Mucosa of stomach (tissue), 1 donor: ENCODE data around the gene RAB11A.

Experiments used
- H3K27me3 ChIP-seq: one replicate; pipeline ENCODE4 v1.7.0; 2013; ENCODE audit warnings: mild to moderate bottlenecking, low read length; ENCODE audit not compliant: control insufficient read depth, insufficient read depth
- H3K36me3 ChIP-seq: one replicate; pipeline ENCODE4 v1.7.0; 2013; ENCODE audit warnings: low read length; ENCODE audit not compliant: control insufficient read depth, insufficient read depth
- H3K4me1 ChIP-seq: one replicate; pipeline ENCODE4 v1.7.0; 2013; ENCODE audit warnings: mild to moderate bottlenecking, low read length; ENCODE audit not compliant: control insufficient read depth, insufficient read depth
- H3K4me3 ChIP-seq: one replicate; pipeline ENCODE4 v1.7.0; 2013; ENCODE audit warnings: low read length
- H3K9ac ChIP-seq: one replicate; pipeline ENCODE4 v1.7.0; 2013; ENCODE audit warnings: mild to moderate bottlenecking, low read length, moderate library complexity
- H3K9me3 ChIP-seq: one replicate; pipeline ENCODE4 v1.7.0; 2013; ENCODE audit warnings: mild to moderate bottlenecking, low read length, moderate library complexity; ENCODE audit not compliant: control insufficient read depth
- donor health status: Pancreatic carcinoma.

The RAB11A gene

GRCh38 chr15:65925338-65925737, 56.0 kb downstream of the RAB11A start:
- H3K9ac ChIP-seq, result no peak overlapping the region
- no peaks in the 10 kb centered on the region for H3K27me3 ChIP-seq
- H3K36me3 ChIP-seq, result no peaks in the 10 kb centered on the region
- no peak overlapping the region for H3K4me3 ChIP-seq
- no peaks in the 10 kb centered on the region for H3K4me1 ChIP-seq
- no peaks in the 10 kb centered on the region for H3K9me3 ChIP-seq

DNA sequence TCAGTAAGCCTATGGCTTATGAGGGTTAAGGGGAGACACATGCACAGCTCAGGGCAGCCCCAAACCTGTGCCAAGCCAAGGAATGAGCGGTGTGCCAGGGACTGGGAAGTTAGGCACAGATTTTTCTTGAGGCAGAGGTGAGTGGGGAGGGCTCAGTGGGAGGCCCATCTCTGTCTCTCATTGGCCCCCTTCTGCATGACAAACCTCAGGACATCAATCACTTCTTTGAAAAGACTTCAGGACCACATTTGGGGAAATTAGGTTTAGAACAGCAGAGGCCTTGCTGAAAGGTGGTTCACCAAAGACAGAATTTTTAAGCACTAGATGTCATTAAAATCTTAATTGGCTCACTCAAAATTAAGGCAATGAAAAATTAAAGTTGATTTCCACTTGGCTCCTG, 57.2 kb downstream of the RAB11A start:
- no peaks in the 10 kb centered on the region for H3K36me3 ChIP-seq
- H3K4me1 ChIP-seq, result no peaks in the 10 kb centered on the region
- no peak overlapping the region for H3K9ac ChIP-seq
- no peaks in the 10 kb centered on the region for H3K27me3 ChIP-seq
- H3K4me3 ChIP-seq, result no peak overlapping the region
- no peaks in the 10 kb centered on the region for H3K9me3 ChIP-seq

GRCh38 chr15:65926899-65927298, 57.6 kb downstream of the RAB11A start:
- no peaks in the 10 kb centered on the region for H3K27me3 ChIP-seq
- no peaks in the 10 kb centered on the region for H3K4me1 ChIP-seq
- no peak overlapping the region for H3K4me3 ChIP-seq
- H3K9ac ChIP-seq, result no peak overlapping the region
- H3K36me3 ChIP-seq, result no peaks in the 10 kb centered on the region
- H3K9me3 ChIP-seq, result no peaks in the 10 kb centered on the region

DNA sequence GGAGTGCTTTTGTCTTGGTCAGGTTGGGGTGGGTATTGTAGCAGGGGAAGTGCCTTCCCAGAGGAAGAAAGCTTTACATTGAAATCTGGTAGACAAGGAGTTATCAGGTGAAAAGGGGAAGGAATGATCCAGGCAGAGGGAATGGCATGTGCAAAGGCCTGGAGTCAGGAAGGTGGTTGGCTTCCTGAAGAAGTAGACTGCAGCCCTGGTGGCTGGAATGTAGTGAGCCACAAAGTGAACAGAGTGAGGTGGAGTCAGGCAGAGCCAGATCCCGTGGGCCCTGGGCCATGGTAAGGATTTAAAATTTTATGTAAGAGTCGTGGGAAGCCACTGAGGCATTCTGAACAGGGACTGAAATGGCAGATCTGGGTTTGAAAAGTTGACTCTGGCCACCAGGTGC, 58.3 kb downstream of the RAB11A start:
- Histone ChIP-seq H3K9ac (no peak overlapping the region), H3K9me3 (no peaks in the 10 kb centered on the region), H3K4me1 (no peaks in the 10 kb centered on the region), H3K36me3 (no peaks in the 10 kb centered on the region), H3K4me3 (no peak overlapping the region), H3K27me3 (no peaks in the 10 kb centered on the region)

- Histone ChIP-seq H3K36me3 (no peaks in the 10 kb centered on the region), H3K4me1 (no peaks in the 10 kb centered on the region), H3K4me3 (no peak overlapping the region), H3K9me3 (no peaks in the 10 kb centered on the region), H3K27me3 (no peaks in the 10 kb centered on the region), H3K9ac (no peak overlapping the region)
These were observed 60.3 kb downstream of the RAB11A start for GRCh38 chr15:65929573-65929972.

GRCh38 chr15:65930134-65930533, 60.8 kb downstream of the RAB11A start:
- Histone ChIP-seq H3K9ac (no peak overlapping the region), H3K27me3 (no peaks in the 10 kb centered on the region), H3K9me3 (no peaks in the 10 kb centered on the region), H3K4me3 (no peak overlapping the region), H3K36me3 (no peaks in the 10 kb centered on the region), H3K4me1 (no peaks in the 10 kb centered on the region)

DNA sequence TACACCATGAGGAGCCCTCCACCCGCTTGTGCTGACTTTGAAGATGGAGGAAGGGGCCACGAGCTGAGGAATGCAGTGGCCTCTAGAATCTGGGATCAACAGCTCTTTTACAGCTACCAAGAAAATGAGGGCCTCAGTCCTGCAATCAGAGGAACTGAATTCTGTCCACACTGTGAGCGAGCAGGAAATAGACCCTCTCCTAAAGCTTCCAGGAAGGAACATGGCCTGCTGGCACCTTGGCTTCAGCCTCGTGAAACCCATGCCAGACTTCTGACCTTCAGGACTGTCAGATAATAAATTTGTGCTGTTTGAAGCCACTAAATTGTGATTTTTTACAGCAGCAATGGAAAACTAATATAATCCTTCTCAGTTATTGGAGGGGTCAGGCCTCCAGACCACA, 61.9 kb downstream of the RAB11A start:
- Histone ChIP-seq H3K9ac (no peak overlapping the region), H3K36me3 (no peaks in the 10 kb centered on the region), H3K27me3 (no peaks in the 10 kb centered on the region), H3K4me3 (no peak overlapping the region), H3K4me1 (no peaks in the 10 kb centered on the region), H3K9me3 (no peaks in the 10 kb centered on the region)

DNA sequence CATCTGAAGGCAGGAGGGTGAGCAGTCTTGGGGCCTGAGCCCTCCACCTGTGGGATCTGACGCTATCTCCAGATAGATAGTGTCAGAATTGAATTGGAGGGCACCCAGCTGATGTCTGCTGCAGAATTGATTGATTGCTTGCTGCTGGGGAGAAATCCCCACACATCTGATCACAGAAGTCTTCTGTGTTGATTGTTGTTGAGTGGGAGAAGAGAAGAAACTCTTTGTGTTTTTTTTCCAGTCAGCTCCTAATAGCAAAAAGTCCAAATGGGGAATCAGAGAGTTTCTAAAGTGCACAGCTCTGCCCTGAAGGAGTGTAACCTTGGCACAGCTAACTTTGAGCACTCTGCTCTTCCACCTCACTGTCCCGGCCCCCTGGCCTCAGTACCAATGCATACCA, 66.1 kb downstream of the RAB11A start:
- H3K27me3 ChIP-seq, result no peaks in the 10 kb centered on the region
- peaks cover 15% of the 10 kb centered on the region for H3K4me1 ChIP-seq
- H3K9me3 ChIP-seq, result no peaks in the 10 kb centered on the region
- no peaks in the 10 kb centered on the region for H3K36me3 ChIP-seq
- H3K4me3 ChIP-seq, result no peak overlapping the region
- H3K9ac ChIP-seq, result no peak overlapping the region

DNA sequence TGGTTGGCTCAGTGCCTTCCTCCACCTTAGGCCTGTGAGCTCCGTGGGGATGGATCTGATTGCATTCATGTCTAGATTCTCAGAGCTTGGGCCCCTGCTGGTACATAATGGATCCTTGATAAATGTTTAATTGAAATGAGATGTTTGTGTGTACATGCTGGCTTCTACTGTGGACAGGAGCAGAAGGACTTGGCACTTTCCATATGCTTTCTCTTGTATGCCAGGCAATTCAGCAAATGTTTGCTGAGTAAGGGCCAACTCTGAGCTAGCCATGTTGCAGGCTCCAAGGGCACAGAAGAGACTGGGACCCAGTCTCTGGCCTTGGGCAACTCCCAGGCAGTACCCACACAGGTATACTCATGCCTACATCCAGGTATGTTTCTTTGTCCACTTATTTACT, 67.0 kb downstream of the RAB11A start:
- H3K36me3 ChIP-seq, result no peaks in the 10 kb centered on the region
- H3K4me1 ChIP-seq, result peaks cover 21% of the 10 kb centered on the region
- H3K4me3 ChIP-seq, result no peak overlapping the region
- no peaks in the 10 kb centered on the region for H3K9me3 ChIP-seq
- no peaks in the 10 kb centered on the region for H3K27me3 ChIP-seq
- H3K9ac ChIP-seq, result no peak overlapping the region

GRCh38 chr15:65937054-65937453, 67.8 kb downstream of the RAB11A start:
- Histone ChIP-seq H3K36me3 (no peaks in the 10 kb centered on the region), H3K9ac (no peak overlapping the region), H3K9me3 (no peaks in the 10 kb centered on the region), H3K4me3 (no peak overlapping the region), H3K27me3 (no peaks in the 10 kb centered on the region), H3K4me1 (peaks cover 21% of the 10 kb centered on the region)

DNA sequence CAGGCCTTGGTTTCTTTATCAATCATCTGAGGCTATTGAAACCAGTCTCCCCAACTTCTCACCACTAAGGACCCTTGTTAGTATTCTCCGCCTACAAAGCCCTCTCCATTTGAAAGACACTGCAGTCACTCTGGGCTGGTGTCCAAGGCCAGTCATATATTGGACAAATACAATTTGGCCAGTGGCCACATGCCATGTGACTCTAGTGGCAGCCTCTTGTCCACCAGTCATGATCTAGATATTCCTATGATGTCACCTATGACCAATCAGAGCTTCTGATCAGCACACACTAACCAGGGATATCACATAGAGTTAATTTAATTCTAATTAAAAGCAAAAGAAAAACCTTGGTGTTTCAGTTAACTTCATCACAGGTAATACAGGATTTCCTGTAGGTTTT, 68.2 kb downstream of the RAB11A start:
- Histone ChIP-seq H3K36me3 (no peaks in the 10 kb centered on the region), H3K9me3 (no peaks in the 10 kb centered on the region), H3K4me1 (peaks cover 21% of the 10 kb centered on the region), H3K4me3 (no peak overlapping the region), H3K9ac (no peak overlapping the region), H3K27me3 (no peaks in the 10 kb centered on the region)

DNA sequence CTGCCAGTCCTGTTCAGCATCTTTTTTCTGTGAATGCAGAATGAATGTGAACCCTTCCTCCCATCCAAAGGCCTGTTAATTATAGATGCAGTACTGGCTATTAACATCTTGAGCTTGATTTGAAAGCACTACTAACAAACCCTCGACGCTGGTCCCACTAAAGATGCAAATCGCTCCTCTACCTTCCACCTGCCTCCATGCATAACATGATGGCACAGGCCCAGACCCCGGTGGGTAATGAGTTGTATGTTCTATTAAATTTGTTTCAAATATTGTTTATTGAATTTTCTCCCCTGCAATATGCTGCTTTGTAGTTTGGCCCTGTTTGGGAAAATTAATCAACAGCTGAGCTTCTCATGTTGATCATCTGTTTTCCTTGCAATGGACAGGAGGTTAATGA, 69.3 kb downstream of the RAB11A start:
- Histone ChIP-seq H3K4me1 (peaks cover 21% of the 10 kb centered on the region), H3K27me3 (peaks cover 3% of the 10 kb centered on the region), H3K4me3 (no peak overlapping the region), H3K9ac (no peak overlapping the region), H3K9me3 (no peaks in the 10 kb centered on the region), H3K36me3 (no peaks in the 10 kb centered on the region)

- Histone ChIP-seq H3K27me3 (peaks cover 3% of the 10 kb centered on the region), H3K4me1 (peaks cover 21% of the 10 kb centered on the region), H3K4me3 (no peak overlapping the region), H3K9me3 (no peaks in the 10 kb centered on the region), H3K9ac (no peak overlapping the region), H3K36me3 (no peaks in the 10 kb centered on the region)
These were observed 70.8 kb downstream of the RAB11A start for GRCh38 chr15:65939901-65940617.
